Gastroesophageal sphincter (tissue), 4 donors: ENCODE data around the gene ARHGEF9. TPM values are rescaled to one million over a fixed set of nuclear protein-coding genes. Genes with fewer than 3 reads are reported as not detected.

Experiments
- ATAC-seq: fragments of 150-250 bp; one replicate; pipeline ENCODE4 v1.9.1; 2016; ENCODE audit warnings: mild to moderate bottlenecking, moderate library complexity
- H3K27ac ChIP-seq, 4 donors: fragments of 200-600 bp; sonication (generic) in 3 of 4; 1 replicate in 3 of 4; 2 replicates in 1 of 4; pipeline ENCODE4 v1.5.1; 2016 to 2019
- H3K27me3 ChIP-seq: fragments of 200-600 bp; sonication (generic); one replicate; pipeline ENCODE4 v1.5.1; 2019
- H3K36me3 ChIP-seq, 2 donors: fragments of 200-600 bp; sonication (generic); one replicate each; pipeline ENCODE4 v1.5.1; 2019; ENCODE audit warnings: control low read depth in 1 of 2
- H3K4me1 ChIP-seq, 3 donors: fragments of 200-600 bp; sonication (generic); 1 replicate in 2 of 3; 2 replicates in 1 of 3; pipeline ENCODE4 v1.5.1; 2016 to 2019; ENCODE audit warnings: control low read depth in 2 of 3
- H3K4me3 ChIP-seq, 2 donors: fragments of 200-600 bp; sonication (generic); one replicate each; pipeline ENCODE4 v1.5.1; 2019; ENCODE audit warnings: mild to moderate bottlenecking in 1 of 2, moderate library complexity in 1 of 2
- H3K9me3 ChIP-seq, 3 donors: fragments of 200-600 bp; sonication (generic); one replicate each; pipeline ENCODE4 v1.5.1; 2017 to 2019; ENCODE audit warnings: control low read depth in 2 of 3
- CTCF ChIP-seq, 4 experiments: fragments of 200-600 bp in 2 of 4; fragments of 450-650 bp in 2 of 4; sonication (generic) in 1 of 4; IDR thresholded peaks; one replicate each; pipeline ENCODE4 v1.5.1; 2017 to 2019; ENCODE audit warnings: antibody characterized with exemption in 4 of 4, mild to moderate bottlenecking in 2 of 4, moderate library complexity in 2 of 4
- EP300 ChIP-seq: sonication (generic); formaldehyde crosslinking; IDR thresholded peaks from one replicate; pipeline ENCODE4 v1.6.1; 2017; ENCODE audit warnings: antibody characterized with exemption, mild to moderate bottlenecking
- POLR2A ChIP-seq, 2 donors: fragments of 450-650 bp; IDR thresholded peaks; one replicate each; pipeline ENCODE4 v1.6.1; 2017; ENCODE audit warnings: antibody characterized with exemption in 2 of 2, mild to moderate bottlenecking in 2 of 2, moderate library complexity in 1 of 2
- POLR2AphosphoS5 ChIP-seq: sonication (generic); formaldehyde crosslinking; IDR thresholded peaks from one replicate; pipeline ENCODE4 v1.6.1; 2017; ENCODE audit warnings: antibody characterized with exemption
- WGBS, 2 donors: methylation state at CpG; one replicate each; pipeline ENCODE4 v1.1.5; 2018; ENCODE audit warnings: low coverage in 1 of 2; 5-methylcytosine and 5-hydroxymethylcytosine counted together
- total RNA-seq, 4 donors: library from RNA; depleted of rRNA; stranded (reverse); fragments of >200 nt; gene quantifications; one replicate each; pipeline ENCODE4 v1.1.0, GENCODE V29; 2016

Gene ARHGEF9
- total RNA-seq, 4 donors from 2014 or later: 20.0 to 40.3 (median 31.4) TPM

GRCh38 chrX:63679432-63679831, 105.6 kb downstream of the ARHGEF9 start:
- TF ChIP-seq POLR2AphosphoS5 (no peak), CTCF (IDR thresholded peaks at IDR 0.05) (no peak), POLR2A (IDR thresholded peaks at IDR 0.05) (no peak), EP300 (no peak)
- 70 to 88% methylated on average over 1 to 3 of the region's 3 CpGs for WGBS, 2 donors
- no peaks in the 10 kb centered on the region for H3K9me3 ChIP-seq

GRCh38 chrX:63675716-63676115, 109.3 kb downstream of the ARHGEF9 start:
- H3K4me1 ChIP-seq: no peaks in the 10 kb centered on the region
- H3K27ac ChIP-seq: no peak overlapping the region
- no peak overlapping the region for H3K4me3 ChIP-seq
- H3K9me3 ChIP-seq: no peaks in the 10 kb centered on the region
- no peaks in the 10 kb centered on the region for H3K27me3 ChIP-seq
- TF ChIP-seq EP300: no peak
- no peak for TF ChIP-seq POLR2AphosphoS5
- no peak for TF ChIP-seq CTCF (IDR thresholded peaks at IDR 0.05)
- no peak for TF ChIP-seq POLR2A (IDR thresholded peaks at IDR 0.05)
- peaks cover 0 to 72% of the 10 kb centered on the region in 2 donors for H3K36me3 ChIP-seq
- no peak for ATAC-seq
- 71 to 100% methylated on average over 1 to 2 of the region's 2 CpGs for WGBS, 2 donors

More at GRCh38 chrX:63679432-63679831, 105.6 kb downstream of the ARHGEF9 start:
- Histone ChIP-seq H3K27me3 (no peaks in the 10 kb centered on the region), H3K4me3 (no peak overlapping the region), H3K36me3 (peaks cover 0 to 36% of the 10 kb centered on the region in 2 donors), H3K4me1 (no peaks in the 10 kb centered on the region), H3K27ac (no peak overlapping the region)
- ATAC-seq: no peak

- Histone ChIP-seq H3K4me1 (no peaks in the 10 kb centered on the region), H3K9me3 (no peaks in the 10 kb centered on the region), H3K27me3 (no peaks in the 10 kb centered on the region), H3K27ac (no peak overlapping the region), H3K4me3 (no peak overlapping the region), H3K36me3 (peaks cover 0 to 81% of the 10 kb centered on the region in 2 donors)
- 89 to 100% methylated on average over 3 to 4 of the region's 4 CpGs for WGBS, 2 donors
- ATAC-seq: no peak
- TF ChIP-seq POLR2AphosphoS5 (no peak), POLR2A (IDR thresholded peaks at IDR 0.05) (no peak), EP300 (no peak), CTCF (IDR thresholded peaks at IDR 0.05) (no peak)
Measured at GRCh38 chrX:63673896-63674295, 111.1 kb downstream of the ARHGEF9 start.

- no peak overlapping the region for H3K27ac ChIP-seq
- H3K27me3 ChIP-seq: no peaks in the 10 kb centered on the region
- TF ChIP-seq CTCF (IDR thresholded peaks at IDR 0.05) (no peak), EP300 (no peak), POLR2A (IDR thresholded peaks at IDR 0.05) (no peak), POLR2AphosphoS5 (no peak)
- H3K4me1 ChIP-seq: no peaks in the 10 kb centered on the region
- ATAC-seq: no peak
- H3K36me3 ChIP-seq: peaks cover 0 to 20% of the 10 kb centered on the region in 2 donors
- no peak overlapping the region for H3K4me3 ChIP-seq
- no peaks in the 10 kb centered on the region for H3K9me3 ChIP-seq
Measured at GRCh38 chrX:63664741-63665140, 120.3 kb downstream of the ARHGEF9 start.

GRCh38 chrX:63664083-63664482, 120.9 kb downstream of the ARHGEF9 start:
- no peaks in the 10 kb centered on the region for H3K9me3 ChIP-seq
- ATAC-seq: no peak
- TF ChIP-seq POLR2A (IDR thresholded peaks at IDR 0.05): no peak
- no peak for TF ChIP-seq EP300
- no peak for TF ChIP-seq POLR2AphosphoS5
- no peak for TF ChIP-seq CTCF (IDR thresholded peaks at IDR 0.05)
- no peak overlapping the region for H3K27ac ChIP-seq
- WGBS, 2 donors: 23 to 33% methylated on average over 1 of the region's 1 CpG
- H3K36me3 ChIP-seq: peaks cover 0 to 20% of the 10 kb centered on the region in 2 donors
- peaks cover 0 to 4% (median 0%) of the 10 kb centered on the region in 3 donors for H3K4me1 ChIP-seq
- H3K27me3 ChIP-seq: no peaks in the 10 kb centered on the region
- H3K4me3 ChIP-seq: no peak overlapping the region
